ENCODE results near the gene KPNA3. TPM values are rescaled to one million over a fixed set of nuclear protein-coding genes. Genes with fewer than 3 reads are reported as not detected.

Gene KPNA3
- total RNA-seq, 1 experiment from 2014 or later = 14.4 TPM

DNA sequence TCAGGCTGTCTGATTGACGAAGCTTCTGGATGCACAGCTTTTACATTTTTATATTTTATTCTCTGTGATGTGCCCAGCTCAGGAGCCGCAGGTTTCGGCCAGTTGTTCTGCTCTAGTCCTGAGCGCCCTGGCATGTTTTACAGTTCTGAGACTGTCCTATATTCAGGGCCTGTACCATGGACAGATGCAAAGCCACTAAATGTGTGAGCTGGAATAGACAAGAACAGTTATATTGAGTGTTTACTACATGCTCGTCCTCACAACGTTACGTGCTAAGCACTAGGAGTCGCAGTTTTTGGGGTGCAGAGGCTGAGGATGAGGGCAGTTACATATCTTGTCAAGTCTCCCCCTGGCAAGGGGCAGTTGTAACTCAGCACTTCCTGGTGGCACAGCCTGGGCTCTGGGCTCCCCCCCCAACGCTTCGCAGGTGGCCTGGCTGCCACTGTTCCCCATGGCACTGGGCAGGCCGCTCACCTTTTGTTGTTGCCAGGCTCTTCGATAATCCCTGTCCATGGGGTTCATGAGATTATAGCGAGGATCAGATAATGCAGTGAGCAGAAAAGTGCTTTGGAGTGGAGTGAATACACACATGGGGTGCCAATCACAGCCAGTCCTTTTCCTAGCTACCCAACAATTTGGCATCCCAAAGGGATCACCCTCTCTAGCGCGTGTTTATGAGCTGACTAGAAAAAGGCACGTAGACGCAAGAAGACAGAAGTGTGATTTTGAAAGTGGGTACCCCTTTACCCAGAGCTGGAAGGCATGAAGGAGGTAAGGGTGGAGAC lies 140.7 kb downstream of the KPNA3 start:
- H3K9me3 ChIP-seq (ENCODE audit: low read length) = no peaks in the 10 kb centered on the region
- POLR2A ChIA-PET (ENCODE audit: unreplicated experiment) = no interaction called here

DNA sequence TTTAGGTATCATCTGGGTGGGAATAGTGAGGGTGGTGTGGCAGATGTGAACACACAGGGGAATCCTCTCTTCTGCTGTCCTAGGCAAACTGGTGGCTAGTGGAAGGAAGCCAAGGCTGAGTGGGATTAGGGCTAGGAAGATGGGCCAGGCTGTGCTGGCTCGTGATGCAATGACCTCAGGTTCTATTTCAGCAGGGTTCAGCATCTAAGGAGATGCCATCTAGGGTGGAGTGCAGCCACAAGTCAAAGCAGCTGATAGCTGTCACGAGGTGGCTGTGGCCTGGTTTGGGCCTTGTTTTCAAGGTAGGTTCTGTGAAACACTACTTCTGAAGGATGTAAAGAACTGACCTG lies 142.5 kb downstream of the KPNA3 start:
- Histone ChIP-seq H3K9me2 (replicated peaks; ENCODE audit: low read length) (no peaks in the 10 kb centered on the region), H3K79me2 (ENCODE audit: low read length) (no peaks in the 10 kb centered on the region), H3K9me3 (ENCODE audit: low read length) (no peaks in the 10 kb centered on the region), H3K4me3 (ENCODE audit: low read length) (0 out of 2 replicates have a peak overlapping the region, but pooled peaks have one; percentile 15), H3F3A (ENCODE audit: low read length, unreplicated experiment) (no peaks in the 10 kb centered on the region), H3K27ac (ENCODE audit: low read length) (peak overlapping the region; percentile 69), H3K27me3 (ENCODE audit: low read length) (no peaks in the 10 kb centered on the region), H3K36me3 (ENCODE audit: low read depth, low read length) (no peaks in the 10 kb centered on the region), H4K20me1 (ENCODE audit: low read length) (no peaks in the 10 kb centered on the region), H3K9ac (ENCODE audit: low read length) (no peak overlapping the region), H3K4me1 (ENCODE audit: insufficient read depth, low read length) (peaks cover 25% of the 10 kb centered on the region), H2AFZ (ENCODE audit: low read length) (peak overlapping the region; percentile 42; the same call in 1 of the 2 replicates), H3K4me2 (ENCODE audit: low read length) (peak overlapping the region; percentile 63)
- DNase-seq (no peak), ATAC-seq (peak; percentile 54)
- ChIA-PET POLR2A (ENCODE audit: unreplicated experiment) (no interaction called here), CTCF (interaction anchor here (0.6 to 0.9 kb wide), 3 partner anchors 142 to 347 kb away, joined by 3 to 10 read pairs (median 4); partner anchors contain the start of genes SPRYD7 and TRIM13)
- intact Hi-C loops (cut with micrococcal nuclease) = loop anchor here (5.0 to 10.0 kb wide), 2 partner anchors 285 to 1262 kb away; partner anchors contain the start of gene SPRYD7
- no peak for TF ChIP-seq EZH2phosphoT487 (IDR thresholded peaks at IDR 0.05; ENCODE audit: borderline replicate concordance, low read length)
- TF ChIP-seq, protein P1, sequence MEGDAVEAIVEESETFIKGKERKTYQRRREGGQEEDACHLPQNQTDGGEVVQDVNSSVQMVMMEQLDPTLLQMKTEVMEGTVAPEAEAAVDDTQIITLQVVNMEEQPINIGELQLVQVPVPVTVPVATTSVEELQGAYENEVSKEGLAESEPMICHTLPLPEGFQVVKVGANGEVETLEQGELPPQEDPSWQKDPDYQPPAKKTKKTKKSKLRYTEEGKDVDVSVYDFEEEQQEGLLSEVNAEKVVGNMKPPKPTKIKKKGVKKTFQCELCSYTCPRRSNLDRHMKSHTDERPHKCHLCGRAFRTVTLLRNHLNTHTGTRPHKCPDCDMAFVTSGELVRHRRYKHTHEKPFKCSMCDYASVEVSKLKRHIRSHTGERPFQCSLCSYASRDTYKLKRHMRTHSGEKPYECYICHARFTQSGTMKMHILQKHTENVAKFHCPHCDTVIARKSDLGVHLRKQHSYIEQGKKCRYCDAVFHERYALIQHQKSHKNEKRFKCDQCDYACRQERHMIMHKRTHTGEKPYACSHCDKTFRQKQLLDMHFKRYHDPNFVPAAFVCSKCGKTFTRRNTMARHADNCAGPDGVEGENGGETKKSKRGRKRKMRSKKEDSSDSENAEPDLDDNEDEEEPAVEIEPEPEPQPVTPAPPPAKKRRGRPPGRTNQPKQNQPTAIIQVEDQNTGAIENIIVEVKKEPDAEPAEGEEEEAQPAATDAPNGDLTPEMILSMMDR (conservative IDR thresholded peaks at IDR 0.05; ENCODE audit: low read depth, low read length) = no peak
- TF ChIP-seq EZH2 (IDR thresholded peaks at IDR 0.05; ENCODE audit: low read length, unreplicated experiment) = no peak
- no TSS peak for BruUV-seq (replicated peaks)

More for the DNA sequence above, 140.7 kb downstream of the KPNA3 start:
- no peak for DNase-seq
- Histone ChIP-seq H3K79me2 (ENCODE audit: low read length) (no peaks in the 10 kb centered on the region), H3K4me1 (ENCODE audit: insufficient read depth, low read length) (peaks cover 25% of the 10 kb centered on the region), H3K27me3 (ENCODE audit: low read length) (no peaks in the 10 kb centered on the region), H3K4me2 (ENCODE audit: low read length) (no peak overlapping the region), H2AFZ (ENCODE audit: low read length) (no peak overlapping the region), H3K9me2 (replicated peaks; ENCODE audit: low read length) (no peaks in the 10 kb centered on the region), H3K4me3 (ENCODE audit: low read length) (no peak overlapping the region), H3K9ac (ENCODE audit: low read length) (no peak overlapping the region), H3F3A (ENCODE audit: low read length, unreplicated experiment) (no peaks in the 10 kb centered on the region), H4K20me1 (ENCODE audit: low read length) (no peaks in the 10 kb centered on the region), H3K36me3 (ENCODE audit: low read depth, low read length) (no peaks in the 10 kb centered on the region), H3K27ac (ENCODE audit: low read length) (no peak overlapping the region)
- no TSS peak for BruUV-seq (replicated peaks)
- intact Hi-C loops (cut with micrococcal nuclease) = loop anchor here (1.0 to 10.0 kb wide), 3 partner anchors 197 to 1261 kb away; partner anchors contain the start of gene SPRYD7
- TF ChIP-seq EZH2phosphoT487 (IDR thresholded peaks at IDR 0.05; ENCODE audit: borderline replicate concordance, low read length) (no peak), EZH2 (IDR thresholded peaks at IDR 0.05; ENCODE audit: low read length, unreplicated experiment) (no peak)
- TF ChIP-seq, protein P1 (conservative IDR thresholded peaks at IDR 0.05; ENCODE audit: low read depth, low read length) = no peak
- CTCF ChIA-PET = interaction anchor here (1.0 kb wide), 1 partner anchor 285 kb away, joined by 3 read pairs; the partner anchor contains the start of gene SPRYD7
- ATAC-seq = no peak

Other genes starting within 250 kb of the KPNA3 start
- 4.9 and 5.4 TPM in 2 replicates for gene RCBTB1, start 207.1 kb downstream of the KPNA3 start, total RNA-seq (2014; rRNA removed)
- not detected in 2 replicates for gene ARL11, start 164.2 kb downstream of the KPNA3 start, total RNA-seq (2014; rRNA removed)
- gene EBPL, start 101.2 kb downstream of the KPNA3 start, total RNA-seq (2014; rRNA removed) = 108 and 118 TPM in 2 replicates
- gene SPRYD7, start 143.7 kb upstream of the KPNA3 start, total RNA-seq (2014; rRNA removed) = 6.3 and 6.8 TPM in 2 replicates
- gene TRIM13, start 204.4 kb upstream of the KPNA3 start, total RNA-seq (2014; rRNA removed) = 6.7 and 13.7 TPM in 2 replicates
- 0.15 and 2.4 TPM in 2 replicates for gene KCNRG, start 222.8 kb upstream of the KPNA3 start, total RNA-seq (2014; rRNA removed)